ENCODE results near the gene MYH13. TPM values are rescaled to one million over a fixed set of nuclear protein-coding genes. Genes with fewer than 3 reads are reported as not detected.

The MYH13 gene
- total RNA-seq, 2 experiments from 2014 or later, result not detected

GRCh38 chr17:10415161-10415560 lies 42.4 kb upstream of the MYH13 start:
- H3K27ac Mint-ChIP-seq, result no peak overlapping the region
- DNase-seq, result no peak
- CTCF ChIA-PET, result no interaction called here

GRCh38 chr17:10403589-10403988 lies 30.8 kb upstream of the MYH13 start:
- ChIA-PET CTCF (interaction anchor here (2.5 kb wide), 1 partner anchor 76 kb away, joined by 7 read pairs; no protein-coding TSS in a partner anchor), POLR2A (interaction anchor here (1.0 kb wide), 1 partner anchor 16 kb away, joined by 3 read pairs; no protein-coding TSS in a partner anchor)
- H3K4me1 Mint-ChIP-seq (ENCODE audit: low read depth), result no peaks in the 10 kb centered on the region
- H3K4me3 Mint-ChIP-seq, result no peak overlapping the region
- no peaks in the 10 kb centered on the region for H3K9me3 Mint-ChIP-seq
- no peak for TF ChIP-seq CTCF (IDR thresholded peaks at IDR 0.05)
- DNase-seq (no peak), ATAC-seq (no peak)
- intact Hi-C loops (cut with micrococcal nuclease), result no loop called here
- H3K27ac Mint-ChIP-seq, result no peak overlapping the region
- H3K36me3 Mint-ChIP-seq (ENCODE audit: low read depth), result no peaks in the 10 kb centered on the region
- H3K27me3 Mint-ChIP-seq, result peaks cover 12% of the 10 kb centered on the region

More at GRCh38 chr17:10415161-10415560, 42.4 kb upstream of the MYH13 start:
- TF ChIP-seq CTCF (IDR thresholded peaks at IDR 0.05), result no peak
- Mint-ChIP-seq H3K36me3 (ENCODE audit: low read depth) (no peaks in the 10 kb centered on the region), H3K4me1 (ENCODE audit: low read depth) (no peaks in the 10 kb centered on the region), H3K9me3 (no peaks in the 10 kb centered on the region), H3K4me3 (no peak overlapping the region), H3K27me3 (peaks cover 11% of the 10 kb centered on the region)
- POLR2A ChIA-PET, result no interaction called here
- ATAC-seq, result no peak
- intact Hi-C loops (cut with micrococcal nuclease), result no loop called here

GRCh38 chr17:10398352-10398751 lies 25.5 kb upstream of the MYH13 start:
- POLR2A ChIA-PET, result no interaction called here
- ATAC-seq (no peak), DNase-seq (no peak)
- no peak overlapping the region for H3K4me3 Mint-ChIP-seq
- no peaks in the 10 kb centered on the region for H3K36me3 Mint-ChIP-seq (ENCODE audit: low read depth)
- peaks cover 11% of the 10 kb centered on the region for H3K27me3 Mint-ChIP-seq
- no peaks in the 10 kb centered on the region for H3K9me3 Mint-ChIP-seq
- TF ChIP-seq CTCF (IDR thresholded peaks at IDR 0.05), result no peak
- intact Hi-C loops (cut with micrococcal nuclease), result no loop called here
- no peaks in the 10 kb centered on the region for H3K4me1 Mint-ChIP-seq (ENCODE audit: low read depth)
- CTCF ChIA-PET, result no interaction called here
- H3K27ac Mint-ChIP-seq, result no peak overlapping the region

GRCh38 chr17:10396524-10397163 lies 23.8 kb upstream of the MYH13 start:
- Mint-ChIP-seq H3K9me3 (no peaks in the 10 kb centered on the region), H3K4me3 (no peak overlapping the region), H3K27me3 (peaks cover 8% of the 10 kb centered on the region), H3K27ac (no peak overlapping the region), H3K36me3 (ENCODE audit: low read depth) (no peaks in the 10 kb centered on the region), H3K4me1 (ENCODE audit: low read depth) (no peaks in the 10 kb centered on the region)
- TF ChIP-seq CTCF (IDR thresholded peaks at IDR 0.05), result no peak
- no peak for DNase-seq
- intact Hi-C loops (cut with micrococcal nuclease), result no loop called here
- ChIA-PET POLR2A (no interaction called here), CTCF (no interaction called here)
- no peak for ATAC-seq

GRCh38 chr17:10394201-10394887 lies 21.5 kb upstream of the MYH13 start:
- no peaks in the 10 kb centered on the region for H3K36me3 Mint-ChIP-seq (ENCODE audit: low read depth)
- ChIA-PET CTCF (no interaction called here), POLR2A (no interaction called here)
- intact Hi-C loops (cut with micrococcal nuclease), result no loop called here
- no peak overlapping the region for H3K27ac Mint-ChIP-seq
- H3K27me3 Mint-ChIP-seq, result peaks cover 3% of the 10 kb centered on the region
- TF ChIP-seq CTCF (IDR thresholded peaks at IDR 0.05), result no peak
- no peak overlapping the region for H3K4me3 Mint-ChIP-seq
- no peaks in the 10 kb centered on the region for H3K9me3 Mint-ChIP-seq
- ATAC-seq, result no peak
- no peak for DNase-seq
- no peaks in the 10 kb centered on the region for H3K4me1 Mint-ChIP-seq (ENCODE audit: low read depth)
